ENCODE data around the gene SNX13. TPM values are rescaled to one million over a fixed set of nuclear protein-coding genes. Genes with fewer than 3 reads are reported as not detected.

Gene SNX13
- total RNA-seq, 1 experiment from 2014 or later = 41.8 TPM

DNA sequence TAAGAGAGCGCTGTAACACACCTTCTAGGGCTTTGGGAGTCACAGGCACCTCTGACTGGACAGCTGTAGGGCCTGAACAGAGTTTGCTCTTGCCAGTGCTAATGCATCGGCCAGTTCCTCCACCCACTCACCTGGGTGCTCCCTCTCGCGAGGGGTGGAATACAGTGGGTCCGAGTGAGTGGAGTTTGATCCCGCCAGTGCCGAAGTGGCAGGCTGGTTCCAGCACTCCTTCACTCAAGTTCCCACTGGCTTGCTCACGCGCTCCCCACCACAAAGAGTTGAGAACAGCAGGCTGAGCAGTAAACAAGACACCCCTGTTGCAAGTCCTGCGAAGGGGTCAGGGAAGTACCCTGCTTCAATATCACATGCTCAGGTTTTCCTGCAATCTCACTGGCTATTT is 91.8 kb downstream of the SNX13 start:
- no peak for DNase-seq
- Mint-ChIP-seq H3K36me3 (ENCODE audit: insufficient read depth, unreplicated experiment) (peaks cover 20% of the 10 kb centered on the region), H3K4me1 (ENCODE audit: low read depth, unreplicated experiment) (peaks cover 19% of the 10 kb centered on the region), H3K27me3 (ENCODE audit: insufficient read depth, unreplicated experiment) (no peaks in the 10 kb centered on the region), H3K4me3 (ENCODE audit: unreplicated experiment) (no peak overlapping the region), H3K27ac (ENCODE audit: unreplicated experiment) (no peak overlapping the region), H3K9me3 (ENCODE audit: unreplicated experiment) (no peaks in the 10 kb centered on the region)
- ChIA-PET CTCF (no interaction called here), POLR2A (no interaction called here)
- no peaks in the 10 kb centered on the region for H3K9me3 ChIP-seq
- intact Hi-C loops (cut with micrococcal nuclease; ENCODE audit: unreplicated experiment) = no loop called here
- H3K4me1 ChIP-seq = no peaks in the 10 kb centered on the region
- H3K36me3 ChIP-seq (ENCODE audit: control insufficient read depth, insufficient read depth, low read length) = no peaks in the 10 kb centered on the region; the same call in 1 of the 2 replicates
- no peaks in the 10 kb centered on the region for H3K27me3 ChIP-seq (replicated peaks; ENCODE audit: control insufficient read depth, insufficient read depth, low read length)
- no TSS peak for BruUV-seq (replicated peaks)
- no peak overlapping the region for H3K4me3 ChIP-seq (ENCODE audit: low read depth, low read length)
- TF ChIP-seq, protein P1, sequence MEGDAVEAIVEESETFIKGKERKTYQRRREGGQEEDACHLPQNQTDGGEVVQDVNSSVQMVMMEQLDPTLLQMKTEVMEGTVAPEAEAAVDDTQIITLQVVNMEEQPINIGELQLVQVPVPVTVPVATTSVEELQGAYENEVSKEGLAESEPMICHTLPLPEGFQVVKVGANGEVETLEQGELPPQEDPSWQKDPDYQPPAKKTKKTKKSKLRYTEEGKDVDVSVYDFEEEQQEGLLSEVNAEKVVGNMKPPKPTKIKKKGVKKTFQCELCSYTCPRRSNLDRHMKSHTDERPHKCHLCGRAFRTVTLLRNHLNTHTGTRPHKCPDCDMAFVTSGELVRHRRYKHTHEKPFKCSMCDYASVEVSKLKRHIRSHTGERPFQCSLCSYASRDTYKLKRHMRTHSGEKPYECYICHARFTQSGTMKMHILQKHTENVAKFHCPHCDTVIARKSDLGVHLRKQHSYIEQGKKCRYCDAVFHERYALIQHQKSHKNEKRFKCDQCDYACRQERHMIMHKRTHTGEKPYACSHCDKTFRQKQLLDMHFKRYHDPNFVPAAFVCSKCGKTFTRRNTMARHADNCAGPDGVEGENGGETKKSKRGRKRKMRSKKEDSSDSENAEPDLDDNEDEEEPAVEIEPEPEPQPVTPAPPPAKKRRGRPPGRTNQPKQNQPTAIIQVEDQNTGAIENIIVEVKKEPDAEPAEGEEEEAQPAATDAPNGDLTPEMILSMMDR (IDR thresholded peaks at IDR 0.05; ENCODE audit: insufficient read depth in 1 of 2, low read depth in 1 of 2, low read length in 1 of 2, severe bottlenecking in 1 of 2, unreplicated experiment in 1 of 2) = no peak

DNA sequence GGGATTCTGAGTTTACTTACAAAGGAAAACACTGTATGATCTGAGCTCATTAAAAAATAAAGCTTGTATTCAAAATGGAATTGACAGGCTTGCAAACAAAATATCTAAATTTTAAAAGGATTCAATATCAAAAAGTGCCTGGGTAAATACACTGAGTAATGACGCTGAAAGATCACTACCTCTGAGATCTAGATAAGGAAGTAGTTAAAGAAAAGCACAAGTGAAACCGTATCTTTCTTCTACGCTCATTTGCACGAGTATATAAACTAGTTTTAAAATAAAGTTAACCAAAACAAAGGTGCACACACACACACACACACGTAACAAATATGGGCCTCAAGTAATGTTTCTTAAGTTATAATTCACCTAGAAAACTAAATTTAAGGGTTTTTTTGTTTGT is 93.4 kb downstream of the SNX13 start:
- Mint-ChIP-seq H3K27ac (ENCODE audit: unreplicated experiment) (no peak overlapping the region), H3K4me1 (ENCODE audit: low read depth, unreplicated experiment) (peaks cover 19% of the 10 kb centered on the region), H3K4me3 (ENCODE audit: unreplicated experiment) (no peak overlapping the region), H3K36me3 (ENCODE audit: insufficient read depth, unreplicated experiment) (peaks cover 7% of the 10 kb centered on the region), H3K27me3 (ENCODE audit: insufficient read depth, unreplicated experiment) (no peaks in the 10 kb centered on the region), H3K9me3 (ENCODE audit: unreplicated experiment) (no peaks in the 10 kb centered on the region)
- H3K27me3 ChIP-seq (replicated peaks; ENCODE audit: control insufficient read depth, insufficient read depth, low read length) = no peaks in the 10 kb centered on the region
- BruUV-seq (replicated peaks) = no TSS peak
- no peaks in the 10 kb centered on the region for H3K9me3 ChIP-seq
- no peaks in the 10 kb centered on the region for H3K4me1 ChIP-seq
- TF ChIP-seq, protein P1 (IDR thresholded peaks at IDR 0.05; ENCODE audit: insufficient read depth in 1 of 2, low read depth in 1 of 2, low read length in 1 of 2, severe bottlenecking in 1 of 2, unreplicated experiment in 1 of 2) = no peak
- no peak overlapping the region for H3K4me3 ChIP-seq (ENCODE audit: low read depth, low read length)
- no peaks in the 10 kb centered on the region; the same call in 1 of the 2 replicates for H3K36me3 ChIP-seq (ENCODE audit: control insufficient read depth, insufficient read depth, low read length)
- POLR2A ChIA-PET = no interaction called here
- no peak for DNase-seq
- intact Hi-C loops (cut with micrococcal nuclease; ENCODE audit: unreplicated experiment) = no loop called here
- CTCF ChIA-PET = no interaction called here

DNA sequence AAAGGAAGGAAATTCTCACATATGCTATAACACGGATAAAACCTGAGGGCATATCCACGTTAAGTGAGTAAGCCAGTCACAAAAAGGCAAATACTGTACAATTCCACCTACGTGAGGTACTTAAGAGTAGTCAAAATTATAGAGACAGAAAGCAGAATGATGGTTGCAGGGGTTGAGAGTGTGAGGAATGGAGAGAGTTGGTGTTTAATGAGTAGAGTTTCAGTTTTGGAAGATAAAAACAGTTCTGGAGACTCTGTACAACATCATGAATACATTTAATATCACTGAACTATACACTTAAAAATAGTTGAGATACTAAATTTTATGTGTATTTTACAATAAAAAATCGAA is 95.1 kb downstream of the SNX13 start:
- Histone ChIP-seq H3K36me3 (ENCODE audit: control insufficient read depth, insufficient read depth, low read length) (peaks cover 1% of the 10 kb centered on the region), H3K9me3 (no peaks in the 10 kb centered on the region), H3K4me1 (no peaks in the 10 kb centered on the region), H3K4me3 (ENCODE audit: low read depth, low read length) (no peak overlapping the region), H3K27me3 (replicated peaks; ENCODE audit: control insufficient read depth, insufficient read depth, low read length) (no peaks in the 10 kb centered on the region)
- H3K9me3 Mint-ChIP-seq (ENCODE audit: unreplicated experiment) = no peaks in the 10 kb centered on the region
- no peak for DNase-seq
- BruUV-seq (replicated peaks) = no TSS peak
- ChIA-PET POLR2A (no interaction called here), CTCF (no interaction called here)
- TF ChIP-seq, protein P1 (IDR thresholded peaks at IDR 0.05; ENCODE audit: insufficient read depth in 1 of 2, low read depth in 1 of 2, low read length in 1 of 2, severe bottlenecking in 1 of 2, unreplicated experiment in 1 of 2) = no peak
- H3K36me3 Mint-ChIP-seq (ENCODE audit: insufficient read depth, unreplicated experiment) = peaks cover 6% of the 10 kb centered on the region
- H3K27ac Mint-ChIP-seq (ENCODE audit: unreplicated experiment) = no peak overlapping the region
- H3K27me3 Mint-ChIP-seq (ENCODE audit: insufficient read depth, unreplicated experiment) = no peaks in the 10 kb centered on the region
- no peak overlapping the region for H3K4me3 Mint-ChIP-seq (ENCODE audit: unreplicated experiment)
- peaks cover 19% of the 10 kb centered on the region for H3K4me1 Mint-ChIP-seq (ENCODE audit: low read depth, unreplicated experiment)
- intact Hi-C loops (cut with micrococcal nuclease; ENCODE audit: unreplicated experiment) = no loop called here

All from Caco-2 (cell line).